ENCODE results near the gene UFM1. TPM values are rescaled to one million over a fixed set of nuclear protein-coding genes. Genes with fewer than 3 reads are reported as not detected.

Gene UFM1
- total and polyA plus RNA-seq, 2 of the 13 experiments (the other 11 are each of a cell fraction or from before 2014, with no cell fraction given): 42.6 to 47.0 TPM

DNA sequence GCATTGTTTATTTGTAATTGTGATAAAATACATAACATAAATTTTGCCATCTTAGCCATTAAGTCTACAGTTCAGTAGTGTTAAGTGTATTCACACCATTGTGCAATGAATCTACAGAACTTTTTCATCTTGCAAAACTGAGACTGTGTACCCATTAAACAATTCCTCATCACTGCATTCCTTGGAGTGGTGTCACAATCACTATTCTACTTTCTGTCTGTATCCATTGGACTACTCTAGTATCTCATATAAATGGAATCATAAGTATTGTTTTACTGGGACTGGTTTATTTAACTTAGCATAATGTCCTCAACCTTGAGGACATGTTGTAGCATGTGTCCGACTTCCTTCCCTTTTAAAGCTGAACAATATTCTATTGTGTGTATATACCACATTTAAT, 36.8 kb downstream of the UFM1 start:
- BruUV-seq (replicated peaks): no TSS peak
- WGBS (ENCODE audit: low lambda C conversion rate): 27% methylated on average over 1 of the region's 1 CpG
- Histone ChIP-seq H3K27ac (ENCODE audit: extremely low read length, insufficient read depth, low read length) (no peak overlapping the region), H3K9ac (ENCODE audit: insufficient read depth, low read depth, low read length) (no peak overlapping the region), H2AFZ (ENCODE audit: low read length) (no peak overlapping the region), H3K4me1 (ENCODE audit: insufficient read depth, low read length) (no peaks in the 10 kb centered on the region), H3K36me3 (replicated peaks in 1 of 2; ENCODE audit: control insufficient read depth in 1 of 2, insufficient read depth in 2 of 2, low read length in 2 of 2) (no peaks in the 10 kb centered on the region), H3K79me2 (ENCODE audit: insufficient read depth, low read length) (no peaks in the 10 kb centered on the region), H4K20me1 (ENCODE audit: insufficient read depth, low read length) (no peaks in the 10 kb centered on the region), H3K9me3 (ENCODE audit: low read length) (0 out of 2 replicates have a peak, but pooled peaks cover 2% of the 10 kb centered on the region), H3K4me3 (replicated peaks in 1 of 3; ENCODE audit: insufficient read depth in 1 of 3, low read depth in 2 of 3, low read length in 3 of 3) (no peak overlapping the region), H3K4me2 (ENCODE audit: low read depth, low read length) (no peak overlapping the region), H3K27me3 (ENCODE audit: control insufficient read depth in 1 of 2, insufficient read depth in 2 of 2, low read length in 2 of 2) (no peaks in the 10 kb centered on the region)
- CTCF ChIA-PET (ENCODE audit: low intra/inter-chr PET ratio, low total read pairs): no interaction called here
- DNase-seq (ENCODE audit: low spot score) (no peak), FAIRE-seq (no peak), ATAC-seq (no peak)
- TF ChIP-seq CEBPB (IDR thresholded peaks at IDR 0.05; ENCODE audit: borderline replicate concordance, low read depth, low read length) (peak; percentile 28; the same call in 1 of the 2 replicates), RAD21 (CRISPR knock-in tag; IDR thresholded peaks at IDR 0.05) (no peak), NFIC (IDR thresholded peaks at IDR 0.05; ENCODE audit: low read length) (no peak)
- intact Hi-C loops (cut with micrococcal nuclease; ENCODE audit: unreplicated experiment) (no loop called here), in situ Hi-C loops (cut with HindIII; ENCODE audit: extremely low pct_ligation_motif_present, low pct_unique_long_range_greater_than_20kb) (no loop called here)
- POLR2A ChIA-PET: no interaction called here

DNA sequence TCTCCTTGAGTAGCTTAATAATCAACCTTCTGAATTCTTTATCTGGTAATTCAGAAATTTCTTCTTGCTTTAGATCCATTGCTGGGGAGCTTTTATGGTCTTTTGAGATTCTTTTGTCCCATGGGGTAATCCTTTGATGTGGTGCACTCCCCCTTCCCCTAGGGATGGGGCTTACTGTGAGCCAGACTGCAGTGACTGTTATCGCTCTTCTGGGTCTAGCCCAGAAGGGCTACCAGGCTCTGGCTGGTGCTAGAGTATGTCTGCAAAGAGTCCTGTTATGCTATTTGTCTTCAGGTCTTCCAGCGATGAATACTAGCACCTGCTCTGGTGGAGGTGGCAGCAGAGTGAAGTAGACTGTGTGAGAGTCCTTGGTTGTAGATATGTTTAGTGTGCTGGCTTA, 41.7 kb downstream of the UFM1 start:
- in situ Hi-C loops (cut with HindIII; ENCODE audit: extremely low pct_ligation_motif_present, low pct_unique_long_range_greater_than_20kb) (no loop called here), intact Hi-C loops (cut with micrococcal nuclease; ENCODE audit: unreplicated experiment) (no loop called here)
- FAIRE-seq (no peak), ATAC-seq (no peak), DNase-seq (ENCODE audit: low spot score) (no peak)
- Histone ChIP-seq H4K20me1 (ENCODE audit: insufficient read depth, low read length) (no peaks in the 10 kb centered on the region), H3K4me1 (ENCODE audit: insufficient read depth, low read length) (no peaks in the 10 kb centered on the region), H3K4me2 (ENCODE audit: low read depth, low read length) (no peak overlapping the region), H3K4me3 (replicated peaks in 1 of 3; ENCODE audit: insufficient read depth in 1 of 3, low read depth in 2 of 3, low read length in 3 of 3) (no peak overlapping the region), H3K9ac (ENCODE audit: insufficient read depth, low read depth, low read length) (no peak overlapping the region), H2AFZ (ENCODE audit: low read length) (no peak overlapping the region), H3K79me2 (ENCODE audit: insufficient read depth, low read length) (no peaks in the 10 kb centered on the region), H3K27me3 (ENCODE audit: control insufficient read depth in 1 of 2, insufficient read depth in 2 of 2, low read length in 2 of 2) (no peaks in the 10 kb centered on the region), H3K36me3 (replicated peaks in 1 of 2; ENCODE audit: control insufficient read depth in 1 of 2, insufficient read depth in 2 of 2, low read length in 2 of 2) (no peaks in the 10 kb centered on the region), H3K9me3 (ENCODE audit: low read length) (0 out of 2 replicates have a peak, but pooled peaks cover 6% of the 10 kb centered on the region), H3K27ac (ENCODE audit: extremely low read length, insufficient read depth, low read length) (no peak overlapping the region)
- no TSS peak for BruUV-seq (replicated peaks)
- WGBS (ENCODE audit: low lambda C conversion rate): 19% methylated on average over 2 of the region's 2 CpGs
- ChIA-PET POLR2A (no interaction called here), CTCF (ENCODE audit: low intra/inter-chr PET ratio, low total read pairs) (no interaction called here)
- TF ChIP-seq, protein P1, sequence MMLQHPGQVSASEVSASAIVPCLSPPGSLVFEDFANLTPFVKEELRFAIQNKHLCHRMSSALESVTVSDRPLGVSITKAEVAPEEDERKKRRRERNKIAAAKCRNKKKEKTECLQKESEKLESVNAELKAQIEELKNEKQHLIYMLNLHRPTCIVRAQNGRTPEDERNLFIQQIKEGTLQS (CRISPR knock-in tag; IDR thresholded peaks at IDR 0.05): no peak
- TF ChIP-seq, protein P2, sequence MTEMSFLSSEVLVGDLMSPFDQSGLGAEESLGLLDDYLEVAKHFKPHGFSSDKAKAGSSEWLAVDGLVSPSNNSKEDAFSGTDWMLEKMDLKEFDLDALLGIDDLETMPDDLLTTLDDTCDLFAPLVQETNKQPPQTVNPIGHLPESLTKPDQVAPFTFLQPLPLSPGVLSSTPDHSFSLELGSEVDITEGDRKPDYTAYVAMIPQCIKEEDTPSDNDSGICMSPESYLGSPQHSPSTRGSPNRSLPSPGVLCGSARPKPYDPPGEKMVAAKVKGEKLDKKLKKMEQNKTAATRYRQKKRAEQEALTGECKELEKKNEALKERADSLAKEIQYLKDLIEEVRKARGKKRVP (CRISPR knock-in tag; IDR thresholded peaks at IDR 0.05): no peak
- TF ChIP-seq SP2 (CRISPR knock-in tag; IDR thresholded peaks at IDR 0.05): no peak
- TF ChIP-seq ZNF570 (CRISPR knock-in tag; IDR thresholded peaks at IDR 0.05; ENCODE audit: borderline replicate concordance): no peak
- TF ChIP-seq MXI1 (IDR thresholded peaks at IDR 0.05; ENCODE audit: borderline replicate concordance, low read depth, low read length): no peak

Data from HepG2 (cell line).